NCI-H460 (cell line): ENCODE data around the gene CASQ2. TPM values are rescaled to one million over a fixed set of nuclear protein-coding genes. Genes with fewer than 3 reads are reported as not detected.

Experiments
- DNase-seq: peaks from one replicate; pipeline ENCODE4 v3.0.0-alpha.2; 2016; ENCODE audit warnings: low read depth; ENCODE audit errors: extremely low read depth
- total RNA-seq: library from RNA; depleted of rRNA; stranded (reverse); fragments of >200 nt; shearing (Covaris generic); gene quantifications from 2 replicates; pipeline ENCODE4 v1.2.3, GENCODE V29; 2014

The CASQ2 gene
- total RNA-seq, 1 experiment from 2014 or later = not detected

GRCh38 chr1:115740811-115741210 is 27.7 kb downstream of the CASQ2 start:
- no peak for DNase-seq

- DNase-seq = no peak
These were observed 36.2 kb downstream of the CASQ2 start for GRCh38 chr1:115732316-115732715.

GRCh38 chr1:115729756-115730155 is 38.8 kb downstream of the CASQ2 start:
- no peak for DNase-seq

- DNase-seq = no peak
These were observed 40.2 kb downstream of the CASQ2 start for GRCh38 chr1:115728341-115728740.

- DNase-seq = no peak
These were observed 40.7 kb downstream of the CASQ2 start for GRCh38 chr1:115727706-115728249.

GRCh38 chr1:115726570-115726969 is 41.9 kb downstream of the CASQ2 start:
- no peak for DNase-seq

GRCh38 chr1:115726161-115726560 is 42.4 kb downstream of the CASQ2 start:
- DNase-seq = no peak

GRCh38 chr1:115725600-115725999 is 42.9 kb downstream of the CASQ2 start:
- DNase-seq = no peak

- no peak for DNase-seq
These were observed 44.8 kb downstream of the CASQ2 start for GRCh38 chr1:115723756-115724155.

GRCh38 chr1:115722221-115722620 is 46.3 kb downstream of the CASQ2 start:
- no peak for DNase-seq

GRCh38 chr1:115719285-115719684 is 49.2 kb downstream of the CASQ2 start:
- no peak for DNase-seq

GRCh38 chr1:115718011-115718754 is 50.3 kb downstream of the CASQ2 start:
- DNase-seq = no peak

- DNase-seq = peak; percentile 7
These were observed 51.0 kb downstream of the CASQ2 start for GRCh38 chr1:115717541-115717940.

- no peak for DNase-seq
These were observed 53.9 kb downstream of the CASQ2 start for GRCh38 chr1:115714572-115715141.

- DNase-seq = no peak
These were observed 54.6 kb downstream of the CASQ2 start for GRCh38 chr1:115713906-115714305.

- no peak for DNase-seq
These were observed 55.5 kb downstream of the CASQ2 start for GRCh38 chr1:115712911-115713609.

- DNase-seq = no peak
These were observed 57.5 kb downstream of the CASQ2 start for GRCh38 chr1:115710859-115711624.

- DNase-seq = peak; percentile 26
These were observed 61.7 kb downstream of the CASQ2 start for GRCh38 chr1:115706587-115707425.

GRCh38 chr1:115705963-115706362 is 62.6 kb downstream of the CASQ2 start:
- no peak for DNase-seq
